Measurements from ENCODE around the gene CMTM4. TPM values are rescaled to one million over a fixed set of nuclear protein-coding genes. Genes with fewer than 3 reads are reported as not detected.
A peak's percentile ranks its signal among the peaks of the same experiment; 100 is the strongest.

The CMTM4 gene
- total and polyA plus RNA-seq, 2 experiments from 2014 or later: 14.1 to 77.0 TPM

- H3K4me1 ChIP-seq (ENCODE audit: insufficient read depth): peaks cover 8% of the 10 kb centered on the region
- no peaks in the 10 kb centered on the region for H3F3A ChIP-seq (replicated peaks; ENCODE audit: low read depth)
- H3K9me3 Mint-ChIP-seq: no peaks in the 10 kb centered on the region
- peaks cover 18% of the 10 kb centered on the region; the same call in 2 of the 3 replicates for H3K4me1 Mint-ChIP-seq
- no peaks in the 10 kb centered on the region for H3K36me3 ChIP-seq (ENCODE audit: insufficient read depth)
- no peak overlapping the region; the same call in 1 of the 2 replicates for H3K27ac Mint-ChIP-seq
- ATAC-seq: no peak
- H2AFZ ChIP-seq: no peak overlapping the region
- peaks cover 23% of the 10 kb centered on the region for H3K79me2 ChIP-seq (replicated peaks; ENCODE audit: insufficient read depth)
- H3K4me3 ChIP-seq: 0 out of 2 replicates have a peak overlapping the region, but pooled peaks have one; percentile 26
- no peaks in the 10 kb centered on the region for H3K36me3 Mint-ChIP-seq (ENCODE audit: low read depth)
- no peaks in the 10 kb centered on the region for H3K9me2 ChIP-seq (ENCODE audit: insufficient read depth)
- TF ChIP-seq EZH2phosphoT487 (IDR thresholded peaks at IDR 0.05; ENCODE audit: unreplicated experiment) (no peak), JUNB (IDR thresholded peaks at IDR 0.05; ENCODE audit: unreplicated experiment) (no peak), NANOG (IDR thresholded peaks at IDR 0.05; ENCODE audit: borderline replicate concordance) (no peak), ZNF462 (CRISPR knock-in tag; IDR thresholded peaks at IDR 0.05) (no peak), POLR2AphosphoS5 (IDR thresholded peaks at IDR 0.05; ENCODE audit: low read depth) (no peak), STAT1 (IDR thresholded peaks at IDR 0.05; ENCODE audit: unreplicated experiment) (no peak), REST (IDR thresholded peaks at IDR 0.05; ENCODE audit: unreplicated experiment) (no peak)
- peaks cover 10% of the 10 kb centered on the region; the same call in 1 of the 2 replicates for H4K20me1 ChIP-seq (replicated peaks; ENCODE audit: insufficient read depth)
- H3K4me2 ChIP-seq: peak overlapping the region; percentile 56
- H3K27me3 Mint-ChIP-seq (ENCODE audit: insufficient read depth, low read depth, poor library complexity): no peaks in the 10 kb centered on the region
- H3K27ac ChIP-seq (ENCODE audit: low read depth): no peak overlapping the region
- H3K27me3 ChIP-seq (ENCODE audit: insufficient read depth): no peaks in the 10 kb centered on the region
- no peak for DNase-seq (ENCODE audit: low spot score)
- H3K4me3 Mint-ChIP-seq: peak overlapping the region; percentile 66
Observed at GRCh38 chr16:66651474-66651765, 45.1 kb downstream of the CMTM4 start.

All from GM23338 (cell line).